Activated naive CD4-positive, alpha-beta T cell treated with anti-CD3 and anti-CD28 coated beads, Interleukin-2, amount 50 U/mL, for 16 hours (primary cell): ENCODE measurements around the gene ITGB4.

Experiments used
- DNase-seq: peaks from one replicate; pipeline ENCODE4 v3.0.0-alpha.2; 2020

The ITGB4 gene

DNA sequence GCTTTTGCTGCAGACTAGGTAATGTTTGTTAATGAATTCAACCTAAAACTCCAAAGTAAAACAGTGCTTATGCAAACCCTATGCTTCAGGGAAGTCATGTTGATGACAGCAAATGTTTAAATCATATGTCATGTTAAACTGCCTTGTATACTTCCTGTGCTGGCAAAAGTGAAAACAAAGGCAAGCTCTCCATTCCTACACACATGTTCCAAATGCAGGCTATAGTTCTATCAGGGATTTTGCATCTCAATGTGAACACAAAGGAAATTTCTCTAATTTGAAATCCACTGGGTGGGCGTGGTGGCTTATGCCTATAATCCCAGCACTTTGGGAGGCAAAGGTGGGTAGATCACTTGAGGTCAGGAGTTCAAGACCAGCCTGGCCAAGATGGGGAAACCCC, 82.6 kb downstream of the ITGB4 start:
- no peak for DNase-seq

DNA sequence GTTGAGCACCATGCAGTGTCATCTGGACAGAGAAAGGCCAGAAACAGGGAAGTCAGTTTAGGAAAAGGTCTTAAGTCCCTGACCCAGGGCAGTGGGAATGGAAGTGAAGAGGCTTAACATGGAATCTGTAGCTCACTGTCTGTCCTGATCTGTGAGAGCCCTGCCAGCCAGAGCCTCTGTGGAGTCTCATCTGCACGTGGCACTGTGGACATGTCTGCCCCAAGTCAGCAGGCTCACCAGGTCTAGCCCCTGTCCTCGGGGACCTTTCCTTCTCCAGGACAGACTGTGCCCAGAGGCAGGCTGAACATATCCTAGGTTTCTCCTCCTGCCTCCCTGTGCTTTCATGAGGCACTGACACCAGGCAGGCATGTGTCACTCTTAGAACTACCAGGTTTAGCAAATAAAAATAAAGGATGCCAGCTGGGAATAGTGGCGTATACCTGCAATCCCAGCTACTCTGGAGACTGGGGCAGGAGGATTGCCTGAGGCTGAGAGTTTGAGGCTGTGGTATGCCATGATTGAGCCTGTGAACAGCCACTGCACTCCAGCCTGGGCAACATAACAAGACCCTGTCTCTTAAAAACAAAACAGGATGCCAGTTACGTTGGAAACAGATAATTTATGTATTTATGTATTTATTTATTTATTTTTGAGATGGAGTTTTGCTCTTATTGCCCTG, 85.7 kb downstream of the ITGB4 start:
- DNase-seq, result no peak
